A549 (cell line): ENCODE data around the gene PDPN. TPM values are rescaled to one million over a fixed set of nuclear protein-coding genes. Genes with fewer than 3 reads are reported as not detected.

Experiments used
- ATAC-seq, 2 experiments: fragments of 200-7000 bp in 1 of 2; fragments of >200 bp in 1 of 2; cut with Nextera tagmentation in 1 of 2; cut with Tn5 transposase in 1 of 2; 3 replicates each; pipeline versions ENCODE4 v1.8.0 to v1.9.1; 2018 to 2020; ENCODE audit warnings: mild to moderate bottlenecking in 1 of 2, moderate library complexity in 1 of 2
- CTCF ChIA-PET: fragments of 300-600 bp; sonication (Branson Sonifier 250); formaldehyde crosslinking; extraction: SDS; loops from one replicate; lab custom pipeline; 2021; ENCODE audit warnings: antibody characterized with exemption, inconsistent platforms; lab: Yijun Ruan, JAX
- POLR2A ChIA-PET: fragments of 350-600 bp; formaldehyde crosslinking; extraction: SDS; loops from one replicate; lab custom pipeline; 2021; ENCODE audit warnings: antibody characterized with exemption, inconsistent platforms; lab: Yijun Ruan, JAX
- DNase-seq, 2 experiments: peaks; one replicate each; pipeline versions ENCODE4 v3.0.0 to v3.0.0-alpha.2; 2011 to 2016; ENCODE audit warnings: low read depth in 1 of 2, low spot score in 1 of 2
- FAIRE-seq: peaks from 2 replicates; lab custom pipeline; 2011; peaks lifted over from hg19 to GRCh38; lab: Jason Lieb, UNC
- H3K27ac ChIP-seq, 2 experiments: fragments of >200 bp; sonication (Bioruptor Twin); formaldehyde crosslinking; 3 replicates each; pipeline ENCODE4 v1.5.1; 2016 to 2017
- H3K4me1 ChIP-seq: fragments of >200 bp; sonication (Bioruptor Twin); formaldehyde crosslinking; 3 replicates; pipeline ENCODE4 v1.6.1; 2016
- H3K4me2 ChIP-seq: fragments of >200 bp; sonication (Bioruptor Twin); formaldehyde crosslinking; 3 replicates; pipeline ENCODE4 v1.6.1; 2016
- H3K4me3 ChIP-seq: fragments of >200 bp; sonication (Bioruptor Twin); formaldehyde crosslinking; 3 replicates; pipeline ENCODE4 v1.5.1; 2016
- H3K9me3 ChIP-seq: fragments of >200 bp; sonication (Bioruptor Twin); formaldehyde crosslinking; 3 replicates; pipeline ENCODE4 v1.6.1; 2016
- CEBPB ChIP-seq, 2 experiments: fragments of >200 bp in 1 of 2; sonication (Bioruptor Twin) in 1 of 2; formaldehyde crosslinking in 1 of 2; IDR thresholded peaks; 2 replicates each; pipeline ENCODE4 v1.6.1; 2012 to 2016
- CHD2 ChIP-seq: fragments of 150-350 bp; IDR thresholded peaks from 2 replicates; pipeline ENCODE4 v1.6.1; 2014; ENCODE audit warnings: low read length; ENCODE audit not compliant: partially characterized antibody
- EHF ChIP-seq: fragments of 250-450 bp; sonication (Bioruptor Pico); IDR thresholded peaks from 2 replicates; pipeline ENCODE4 v1.5.0; 2020; ENCODE audit warnings: mild to moderate bottlenecking
- EP300 ChIP-seq, 2 experiments: fragments of >200 bp; sonication (Bioruptor Twin); formaldehyde crosslinking; IDR thresholded peaks; 2 replicates in 1 of 2; 3 replicates in 1 of 2; pipeline ENCODE4 v1.6.1; 2016 to 2017
- ESRRA ChIP-seq: fragments of 150-350 bp; IDR thresholded peaks from 2 replicates; pipeline ENCODE4 v1.6.1; 2014; ENCODE audit warnings: mild to moderate bottlenecking, low read length, borderline replicate concordance
- FOSB ChIP-seq: fragments of 250-450 bp; sonication (Bioruptor Pico); IDR thresholded peaks from 2 replicates; pipeline ENCODE4 v1.5.0; 2020; ENCODE audit warnings: mild to moderate bottlenecking, moderate library complexity
- FOXS1 ChIP-seq: fragments of 250-450 bp; sonication (Bioruptor Pico); IDR thresholded peaks from 2 replicates; pipeline ENCODE4 v1.5.0; 2020; ENCODE audit warnings: mild to moderate bottlenecking, moderate library complexity
- GATA3 ChIP-seq: IDR thresholded peaks from 2 replicates; pipeline ENCODE4 v1.6.1; 2012; ENCODE audit warnings: borderline replicate concordance
- HEYL ChIP-seq: fragments of 250-450 bp; sonication (Bioruptor Pico); IDR thresholded peaks from 2 replicates; pipeline ENCODE4 v1.8.0; 2021; ENCODE audit warnings: mild to moderate bottlenecking, moderate library complexity
- HOXB5 ChIP-seq: fragments of 250-450 bp; sonication (Bioruptor Pico); IDR thresholded peaks from 2 replicates; pipeline ENCODE4 v1.5.0; 2020; ENCODE audit warnings: mild to moderate bottlenecking, moderate library complexity
- MAFK ChIP-seq: fragments of 450-650 bp; IDR thresholded peaks from 2 replicates; pipeline ENCODE4 v1.6.1; 2014; ENCODE audit not compliant: partially characterized antibody
- MAZ ChIP-seq: fragments of 150-350 bp; IDR thresholded peaks from 2 replicates; pipeline ENCODE4 v1.6.1; 2014; ENCODE audit warnings: antibody characterized with exemption, low read depth, low read length, borderline replicate concordance
- MYC ChIP-seq: IDR thresholded peaks from 2 replicates; pipeline ENCODE4 v1.6.1; 2012; ENCODE audit warnings: mild to moderate bottlenecking, inconsistent platforms, low read length, improper control_type of control experiment, borderline replicate concordance
- NR3C1 ChIP-seq: fragments of >200 bp; sonication (Bioruptor Twin); formaldehyde crosslinking; IDR thresholded peaks from 3 replicates; pipeline ENCODE4 v1.6.1; 2017
- PHF8 ChIP-seq: fragments of 200-600 bp; sonication (generic); IDR thresholded peaks from 2 replicates; pipeline ENCODE4 v1.6.1; 2016; ENCODE audit warnings: low read depth, mild to moderate bottlenecking, antibody characterized with exemption, moderate library complexity, borderline replicate concordance
- RFX5 ChIP-seq: fragments of 450-650 bp; IDR thresholded peaks from 2 replicates; pipeline ENCODE4 v1.7.1; 2014; ENCODE audit warnings: antibody characterized with exemption, mild to moderate bottlenecking, moderate library complexity
- SMC3 ChIP-seq: fragments of >200 bp; sonication (Bioruptor Twin); formaldehyde crosslinking; IDR thresholded peaks from 3 replicates; pipeline ENCODE4 v1.6.1; 2018; ENCODE audit warnings: inconsistent platforms
- TFCP2L1 ChIP-seq: fragments of 250-450 bp; sonication (Bioruptor Pico); IDR thresholded peaks from 2 replicates; pipeline ENCODE4 v1.5.0; 2021; ENCODE audit warnings: mild to moderate bottlenecking
- ZNF302 ChIP-seq: fragments of 250-450 bp; sonication (Bioruptor Pico); IDR thresholded peaks from 2 replicates; pipeline ENCODE4 v1.9.0; 2021; ENCODE audit warnings: inconsistent platforms, mild to moderate bottlenecking, moderate library complexity
- WGBS: methylation state at CpG from one replicate; pipeline ENCODE4 v1.1.6; 2017; ENCODE audit errors: missing lambda C conversion rate; 5-methylcytosine and 5-hydroxymethylcytosine counted together
- polyA plus RNA-seq, 4 experiments: library from polyadenylated mRNA; depleted of rRNA in 3 of 4; stranded (reverse); fragments of >200 nt; fragmentation: RNase III in 1 of 4; extraction: RNeasy Plus Mini Kit Qiagen cat#74134 plus additional on column Dnase treatment in 1 of 4; gene quantifications; 2 replicates in 3 of 4; 3 replicates in 1 of 4; pipeline ENCODE4 v1.2.3, GENCODE V29; 2011 to 2017
- TF ChIP-seq, protein P1 (sequence below): fragments of 250-450 bp; sonication (Bioruptor Pico); IDR thresholded peaks from 2 replicates; pipeline ENCODE4 v1.5.0; 2020; ENCODE audit warnings: low read depth, mild to moderate bottlenecking, moderate library complexity
- TF ChIP-seq, protein P2 (sequence below): fragments of 450-650 bp; IDR thresholded peaks from 2 replicates; pipeline ENCODE4 v1.6.1; 2014; ENCODE audit warnings: antibody characterized with exemption
- TF ChIP-seq, protein P3 (sequence below): fragments of 200-600 bp; sonication (generic); IDR thresholded peaks from 2 replicates; pipeline ENCODE4 v1.6.1; 2016; ENCODE audit warnings: antibody characterized with exemption, mild to moderate bottlenecking, moderate library complexity
- TF ChIP-seq, protein P4 (sequence below): fragments of 150-350 bp; IDR thresholded peaks from 2 replicates; pipeline ENCODE4 v1.6.1; 2014; ENCODE audit warnings: low read depth, mild to moderate bottlenecking, low read length
- TF ChIP-seq, protein P5 (sequence below): fragments of >200 bp; sonication (Bioruptor Twin); formaldehyde crosslinking; IDR thresholded peaks from 2 replicates; pipeline ENCODE4 v1.6.1; 2016
- TF ChIP-seq, protein P6 (sequence below): fragments of >200 bp; sonication (Bioruptor Twin); formaldehyde crosslinking; IDR thresholded peaks from 3 replicates; pipeline ENCODE4 v1.5.1; 2016

PDPN gene
- polyA plus RNA-seq, 2 of the 4 experiments (the other 2 are of a cell fraction): not detected

DNA sequence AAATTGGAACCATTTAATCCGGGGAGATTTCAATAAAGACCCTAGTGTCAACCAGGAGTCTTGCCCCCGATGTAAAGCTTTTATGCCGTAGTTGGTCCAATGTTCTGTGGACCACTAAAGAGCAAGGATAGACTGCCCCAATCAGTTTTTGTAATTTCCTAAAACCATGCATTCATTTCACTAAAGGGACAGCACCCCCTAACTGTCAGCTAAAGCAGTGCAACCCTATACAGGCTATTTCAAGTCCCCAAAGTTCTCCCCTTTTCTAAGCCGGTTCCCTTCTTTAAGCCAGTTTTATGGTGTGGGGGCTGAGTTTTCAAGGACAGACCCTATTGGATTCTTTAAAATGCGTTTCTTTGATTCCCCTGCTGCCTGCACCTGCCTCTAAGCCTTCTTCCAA is 12.7 kb upstream of the PDPN start:
- FAIRE-seq (no peak), DNase-seq (no peak), ATAC-seq (no peak)
- Histone ChIP-seq H3K4me2 (no peak overlapping the region), H3K4me1 (no peaks in the 10 kb centered on the region), H3K27ac (no peak overlapping the region), H3K9me3 (no peaks in the 10 kb centered on the region), H3K4me3 (no peak overlapping the region)
- ChIA-PET CTCF (interaction anchor here (0.6 kb wide), 1 partner anchor 519 kb away, joined by 3 read pairs; no protein-coding TSS in a partner anchor), POLR2A (no interaction called here)
- WGBS: 47% methylated on average over 5 of the region's 5 CpGs
- TF ChIP-seq, protein P1, sequence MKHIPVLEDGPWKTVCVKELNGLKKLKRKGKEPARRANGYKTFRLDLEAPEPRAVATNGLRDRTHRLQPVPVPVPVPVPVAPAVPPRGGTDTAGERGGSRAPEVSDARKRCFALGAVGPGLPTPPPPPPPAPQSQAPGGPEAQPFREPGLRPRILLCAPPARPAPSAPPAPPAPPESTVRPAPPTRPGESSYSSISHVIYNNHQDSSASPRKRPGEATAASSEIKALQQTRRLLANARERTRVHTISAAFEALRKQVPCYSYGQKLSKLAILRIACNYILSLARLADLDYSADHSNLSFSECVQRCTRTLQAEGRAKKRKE (CRISPR knock-in tag): no peak
- TF ChIP-seq ZNF302 (CRISPR knock-in tag): no peak
- TF ChIP-seq, protein P2, sequence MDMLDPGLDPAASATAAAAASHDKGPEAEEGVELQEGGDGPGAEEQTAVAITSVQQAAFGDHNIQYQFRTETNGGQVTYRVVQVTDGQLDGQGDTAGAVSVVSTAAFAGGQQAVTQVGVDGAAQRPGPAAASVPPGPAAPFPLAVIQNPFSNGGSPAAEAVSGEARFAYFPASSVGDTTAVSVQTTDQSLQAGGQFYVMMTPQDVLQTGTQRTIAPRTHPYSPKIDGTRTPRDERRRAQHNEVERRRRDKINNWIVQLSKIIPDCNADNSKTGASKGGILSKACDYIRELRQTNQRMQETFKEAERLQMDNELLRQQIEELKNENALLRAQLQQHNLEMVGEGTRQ: no peak
- TF ChIP-seq TFCP2L1: no peak
- TF ChIP-seq, protein P3, sequence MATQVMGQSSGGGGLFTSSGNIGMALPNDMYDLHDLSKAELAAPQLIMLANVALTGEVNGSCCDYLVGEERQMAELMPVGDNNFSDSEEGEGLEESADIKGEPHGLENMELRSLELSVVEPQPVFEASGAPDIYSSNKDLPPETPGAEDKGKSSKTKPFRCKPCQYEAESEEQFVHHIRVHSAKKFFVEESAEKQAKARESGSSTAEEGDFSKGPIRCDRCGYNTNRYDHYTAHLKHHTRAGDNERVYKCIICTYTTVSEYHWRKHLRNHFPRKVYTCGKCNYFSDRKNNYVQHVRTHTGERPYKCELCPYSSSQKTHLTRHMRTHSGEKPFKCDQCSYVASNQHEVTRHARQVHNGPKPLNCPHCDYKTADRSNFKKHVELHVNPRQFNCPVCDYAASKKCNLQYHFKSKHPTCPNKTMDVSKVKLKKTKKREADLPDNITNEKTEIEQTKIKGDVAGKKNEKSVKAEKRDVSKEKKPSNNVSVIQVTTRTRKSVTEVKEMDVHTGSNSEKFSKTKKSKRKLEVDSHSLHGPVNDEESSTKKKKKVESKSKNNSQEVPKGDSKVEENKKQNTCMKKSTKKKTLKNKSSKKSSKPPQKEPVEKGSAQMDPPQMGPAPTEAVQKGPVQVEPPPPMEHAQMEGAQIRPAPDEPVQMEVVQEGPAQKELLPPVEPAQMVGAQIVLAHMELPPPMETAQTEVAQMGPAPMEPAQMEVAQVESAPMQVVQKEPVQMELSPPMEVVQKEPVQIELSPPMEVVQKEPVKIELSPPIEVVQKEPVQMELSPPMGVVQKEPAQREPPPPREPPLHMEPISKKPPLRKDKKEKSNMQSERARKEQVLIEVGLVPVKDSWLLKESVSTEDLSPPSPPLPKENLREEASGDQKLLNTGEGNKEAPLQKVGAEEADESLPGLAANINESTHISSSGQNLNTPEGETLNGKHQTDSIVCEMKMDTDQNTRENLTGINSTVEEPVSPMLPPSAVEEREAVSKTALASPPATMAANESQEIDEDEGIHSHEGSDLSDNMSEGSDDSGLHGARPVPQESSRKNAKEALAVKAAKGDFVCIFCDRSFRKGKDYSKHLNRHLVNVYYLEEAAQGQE: no peak
- no peak for TF ChIP-seq PHF8
- TF ChIP-seq MAZ: no peak
- no peak for TF ChIP-seq MAFK
- TF ChIP-seq CEBPB (IDR thresholded peaks at IDR 0.05): no peak
- TF ChIP-seq, protein P4, sequence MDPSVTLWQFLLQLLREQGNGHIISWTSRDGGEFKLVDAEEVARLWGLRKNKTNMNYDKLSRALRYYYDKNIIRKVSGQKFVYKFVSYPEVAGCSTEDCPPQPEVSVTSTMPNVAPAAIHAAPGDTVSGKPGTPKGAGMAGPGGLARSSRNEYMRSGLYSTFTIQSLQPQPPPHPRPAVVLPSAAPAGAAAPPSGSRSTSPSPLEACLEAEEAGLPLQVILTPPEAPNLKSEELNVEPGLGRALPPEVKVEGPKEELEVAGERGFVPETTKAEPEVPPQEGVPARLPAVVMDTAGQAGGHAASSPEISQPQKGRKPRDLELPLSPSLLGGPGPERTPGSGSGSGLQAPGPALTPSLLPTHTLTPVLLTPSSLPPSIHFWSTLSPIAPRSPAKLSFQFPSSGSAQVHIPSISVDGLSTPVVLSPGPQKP: no peak
- TF ChIP-seq CHD2: no peak
- TF ChIP-seq EP300 (IDR thresholded peaks at IDR 0.05): no peak
- TF ChIP-seq NR3C1: no peak

DNA sequence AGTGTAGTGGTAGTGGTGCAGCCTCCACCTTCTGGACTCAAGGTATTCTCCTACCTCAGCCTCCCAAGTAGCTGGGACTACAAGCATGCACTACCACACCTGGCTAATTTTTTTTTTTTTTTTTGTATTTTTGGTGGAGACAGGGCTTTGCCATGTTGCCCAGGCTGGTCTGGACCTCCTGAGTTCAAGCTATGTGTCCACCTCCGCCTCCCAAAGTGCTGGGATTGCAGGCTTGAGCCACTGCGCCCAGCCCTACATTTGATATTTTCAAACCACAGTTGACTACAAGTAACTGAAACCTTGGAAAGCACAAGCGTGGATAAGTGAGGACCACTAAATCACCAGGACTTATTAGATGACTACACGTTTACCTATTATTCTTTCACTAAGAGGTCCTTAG is 10.0 kb upstream of the PDPN start:
- 32% methylated on average over 4 of the region's 4 CpGs for WGBS
- Histone ChIP-seq H3K4me2 (no peak overlapping the region), H3K4me1 (no peaks in the 10 kb centered on the region), H3K4me3 (no peak overlapping the region), H3K9me3 (no peaks in the 10 kb centered on the region), H3K27ac (no peak overlapping the region)
- CTCF ChIA-PET: no interaction called here
- POLR2A ChIA-PET: no interaction called here
- FAIRE-seq (no peak), ATAC-seq (no peak), DNase-seq (no peak)
- TF ChIP-seq EHF (CRISPR knock-in tag) (no peak), SMC3 (no peak)

DNA sequence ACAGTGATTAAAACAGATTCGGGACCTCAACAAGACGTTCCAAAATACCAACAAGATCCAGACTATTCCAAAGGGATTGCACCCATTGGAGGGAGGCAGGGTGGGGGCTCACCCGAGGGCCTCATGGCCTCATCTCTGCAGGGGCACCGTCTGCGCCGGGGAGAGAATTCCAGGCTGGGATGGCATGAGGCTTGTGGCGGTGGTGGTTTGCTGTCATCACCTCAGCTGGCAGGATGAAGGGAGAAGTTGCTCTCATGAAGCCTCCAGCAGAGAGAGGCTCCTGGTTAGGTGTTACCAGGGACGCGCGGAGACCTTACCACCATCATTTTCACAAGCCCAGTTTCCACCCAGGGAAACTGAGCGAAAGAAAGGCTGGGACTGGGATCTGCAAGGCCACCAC is 6.7 kb upstream of the PDPN start:
- FAIRE-seq: no peak
- CTCF ChIA-PET: no interaction called here

More for the DNA sequence above, 6.7 kb upstream of the PDPN start:
- POLR2A ChIA-PET: no interaction called here
- no peak overlapping the region for H3K4me2 ChIP-seq
- no peak for ATAC-seq
- no peak for TF ChIP-seq FOSB (CRISPR knock-in tag)
- no peak for TF ChIP-seq MAFK
- TF ChIP-seq MAZ: no peak
- no peak for TF ChIP-seq ESRRA
- no peak for TF ChIP-seq MYC
- TF ChIP-seq RFX5: no peak
- TF ChIP-seq GATA3: no peak
- TF ChIP-seq, protein P5, sequence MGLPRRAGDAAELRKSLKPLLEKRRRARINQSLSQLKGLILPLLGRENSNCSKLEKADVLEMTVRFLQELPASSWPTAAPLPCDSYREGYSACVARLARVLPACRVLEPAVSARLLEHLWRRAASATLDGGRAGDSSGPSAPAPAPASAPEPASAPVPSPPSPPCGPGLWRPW: no peak
- TF ChIP-seq EP300 (IDR thresholded peaks at IDR 0.05): no peak
- no peak for TF ChIP-seq HOXB5 (CRISPR knock-in tag)
- no peak for TF ChIP-seq CEBPB (IDR thresholded peaks at IDR 0.05)
- no peak for TF ChIP-seq HEYL (CRISPR knock-in tag)
- no peak for TF ChIP-seq NR3C1
- TF ChIP-seq, protein P6, sequence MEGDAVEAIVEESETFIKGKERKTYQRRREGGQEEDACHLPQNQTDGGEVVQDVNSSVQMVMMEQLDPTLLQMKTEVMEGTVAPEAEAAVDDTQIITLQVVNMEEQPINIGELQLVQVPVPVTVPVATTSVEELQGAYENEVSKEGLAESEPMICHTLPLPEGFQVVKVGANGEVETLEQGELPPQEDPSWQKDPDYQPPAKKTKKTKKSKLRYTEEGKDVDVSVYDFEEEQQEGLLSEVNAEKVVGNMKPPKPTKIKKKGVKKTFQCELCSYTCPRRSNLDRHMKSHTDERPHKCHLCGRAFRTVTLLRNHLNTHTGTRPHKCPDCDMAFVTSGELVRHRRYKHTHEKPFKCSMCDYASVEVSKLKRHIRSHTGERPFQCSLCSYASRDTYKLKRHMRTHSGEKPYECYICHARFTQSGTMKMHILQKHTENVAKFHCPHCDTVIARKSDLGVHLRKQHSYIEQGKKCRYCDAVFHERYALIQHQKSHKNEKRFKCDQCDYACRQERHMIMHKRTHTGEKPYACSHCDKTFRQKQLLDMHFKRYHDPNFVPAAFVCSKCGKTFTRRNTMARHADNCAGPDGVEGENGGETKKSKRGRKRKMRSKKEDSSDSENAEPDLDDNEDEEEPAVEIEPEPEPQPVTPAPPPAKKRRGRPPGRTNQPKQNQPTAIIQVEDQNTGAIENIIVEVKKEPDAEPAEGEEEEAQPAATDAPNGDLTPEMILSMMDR: no peak
- TF ChIP-seq FOXS1 (CRISPR knock-in tag): no peak
- TF ChIP-seq, all 56 proteins: peak for 0
- H3K4me3 ChIP-seq: no peak overlapping the region
- H3K27ac ChIP-seq: no peak overlapping the region
- H3K4me1 ChIP-seq: no peaks in the 10 kb centered on the region
- no peak for DNase-seq
- no peaks in the 10 kb centered on the region for H3K9me3 ChIP-seq
- 39% methylated on average over 5 of the region's 11 CpGs for WGBS
